HG02970 (cell line): ENCODE data around the gene FER.
"Not testable (repeated sequence)": the region's sequence is repeated elsewhere in the genome, so short reads cannot be mapped to it uniquely, and the experiment has no call there.

Experiments used
- ATAC-seq: cut with Tn5 transposase; IDR thresholded peaks from one replicate; pipeline ENCODE4 v1.9.1; 2021; ENCODE audit warnings: mild to moderate bottlenecking, moderate library complexity, moderate number of reproducible peaks; ENCODE audit not compliant: unreplicated experiment, low FRiP score

Gene FER

DNA sequence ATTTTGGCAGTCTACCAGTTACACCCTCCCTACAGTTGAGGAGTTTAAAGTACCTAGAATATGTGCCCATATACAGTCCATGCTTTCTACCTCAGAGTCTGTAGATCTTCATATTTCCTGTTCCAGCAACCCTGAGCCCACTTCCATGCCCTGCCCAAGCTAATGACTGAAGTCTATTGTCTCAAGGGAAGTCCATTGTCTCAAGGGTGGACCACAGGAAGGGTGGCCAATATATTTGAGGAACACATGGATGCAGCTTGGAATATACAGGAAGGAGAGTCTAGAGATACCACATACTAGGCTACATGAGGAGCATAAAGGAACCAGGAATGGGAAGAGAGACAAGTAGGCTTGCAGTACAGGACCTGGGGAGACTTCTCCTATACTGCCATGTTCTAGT is 274.4 kb downstream of the FER start:
- no peak for ATAC-seq

DNA sequence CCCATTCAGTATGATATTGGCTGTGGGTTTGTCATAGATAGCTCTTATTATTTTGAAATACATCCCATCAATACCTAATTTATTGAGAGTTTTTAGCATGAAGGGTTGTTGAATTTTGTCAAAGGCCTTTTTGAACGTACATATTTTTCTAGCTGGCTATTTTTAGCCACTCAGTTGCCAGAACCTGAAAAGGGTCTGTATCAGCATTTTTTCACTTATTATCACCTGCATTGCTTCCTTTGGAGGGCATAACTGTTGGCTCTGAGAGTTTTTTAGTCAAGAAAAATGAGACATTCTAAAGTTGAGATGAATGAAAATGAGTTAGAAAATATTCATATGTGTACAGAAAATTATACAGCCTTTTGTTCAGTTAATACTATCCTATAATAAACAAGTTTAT is 278.0 kb downstream of the FER start:
- ATAC-seq: not testable (repeated sequence)

GRCh38 chr5:109027983-109028607 is 280.4 kb downstream of the FER start:
- ATAC-seq: no peak

GRCh38 chr5:109028608-109029299 is 281.1 kb downstream of the FER start:
- no peak for ATAC-seq

GRCh38 chr5:109029847-109030246 is 282.1 kb downstream of the FER start:
- ATAC-seq: no peak

DNA sequence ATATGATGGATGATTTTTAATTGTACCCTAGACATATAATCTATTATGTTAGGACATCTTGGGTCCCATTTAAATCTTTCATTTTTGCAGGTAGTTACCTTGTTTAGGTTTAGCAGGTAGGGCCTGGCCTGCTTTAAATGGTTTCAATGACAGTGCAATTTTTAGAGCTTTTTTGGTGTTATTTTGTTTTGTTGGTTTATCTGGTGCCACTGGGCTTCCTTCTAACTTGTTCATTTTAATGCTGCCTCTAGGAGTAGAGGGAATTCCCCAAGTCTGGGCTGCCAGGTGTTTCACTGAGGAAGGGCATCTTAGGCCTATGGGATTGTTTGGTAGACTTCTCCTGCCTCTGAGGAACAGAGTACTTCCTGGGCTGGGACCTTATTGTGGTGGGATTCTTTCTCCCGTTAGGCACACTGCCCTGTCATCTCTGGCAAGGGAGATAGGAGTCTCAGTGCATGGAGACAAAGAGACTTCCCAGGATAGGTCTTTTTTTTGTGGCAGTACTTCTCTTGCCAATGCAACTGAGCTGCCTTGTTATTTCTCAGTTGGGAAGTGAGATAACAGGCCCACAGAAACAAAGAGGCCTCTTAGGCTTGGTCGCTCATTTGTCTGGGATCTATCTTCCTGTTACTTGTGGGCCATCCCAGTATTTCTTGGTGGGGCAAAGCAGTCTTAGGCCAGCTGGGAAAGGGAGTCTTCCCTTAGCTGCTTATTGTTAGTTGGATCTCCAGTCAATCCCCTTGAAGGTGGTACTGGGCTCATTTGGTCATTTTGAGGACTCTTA is 282.9 kb downstream of the FER start:
- no peak for ATAC-seq

- ATAC-seq: no peak
Measured at GRCh38 chr5:109034306-109034705, 286.6 kb downstream of the FER start.

DNA sequence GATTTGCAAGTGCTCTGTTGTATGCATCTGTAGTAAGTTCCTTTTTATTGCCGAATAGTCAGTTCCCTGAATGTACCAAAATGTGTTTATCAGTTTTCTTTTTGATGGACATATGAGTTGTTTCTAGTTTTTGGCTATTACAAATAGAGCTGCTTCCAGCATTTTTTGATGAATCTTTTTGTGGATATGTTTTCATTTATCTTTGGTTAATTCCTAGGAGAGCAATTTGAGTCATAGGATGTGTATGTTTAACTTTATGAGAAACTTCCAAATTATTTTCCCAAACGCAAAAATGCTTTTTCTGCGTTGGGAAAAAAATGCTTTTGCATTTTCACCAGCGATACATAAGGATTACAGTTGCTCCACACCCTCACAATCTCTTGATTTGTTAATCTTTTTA is 287.7 kb downstream of the FER start:
- no peak for ATAC-seq

- no peak for ATAC-seq
Measured at GRCh38 chr5:109038209-109038840, 290.6 kb downstream of the FER start.

GRCh38 chr5:109041317-109041716 is 293.6 kb downstream of the FER start:
- no peak for ATAC-seq

- no peak for ATAC-seq
Measured at GRCh38 chr5:109045710-109046109, 298.0 kb downstream of the FER start.

DNA sequence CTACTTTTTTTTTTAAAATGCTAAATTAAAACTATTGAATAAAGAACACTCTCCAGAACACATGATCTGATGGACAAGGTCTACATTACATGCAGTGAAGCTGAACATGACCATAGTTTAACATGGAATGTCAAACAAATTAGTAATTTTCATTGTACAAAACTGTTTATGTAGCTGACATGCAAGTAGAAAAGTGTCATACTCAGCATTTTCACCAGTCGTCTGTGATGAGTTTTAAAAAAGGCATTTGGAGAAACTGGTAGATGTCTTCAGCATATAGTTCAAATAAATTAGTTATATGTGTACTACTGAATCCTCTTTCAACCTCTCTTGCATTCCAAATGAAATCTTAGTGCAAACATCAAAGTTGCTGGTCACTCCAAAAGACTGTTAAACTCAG is 301.9 kb downstream of the FER start:
- ATAC-seq: no peak

DNA sequence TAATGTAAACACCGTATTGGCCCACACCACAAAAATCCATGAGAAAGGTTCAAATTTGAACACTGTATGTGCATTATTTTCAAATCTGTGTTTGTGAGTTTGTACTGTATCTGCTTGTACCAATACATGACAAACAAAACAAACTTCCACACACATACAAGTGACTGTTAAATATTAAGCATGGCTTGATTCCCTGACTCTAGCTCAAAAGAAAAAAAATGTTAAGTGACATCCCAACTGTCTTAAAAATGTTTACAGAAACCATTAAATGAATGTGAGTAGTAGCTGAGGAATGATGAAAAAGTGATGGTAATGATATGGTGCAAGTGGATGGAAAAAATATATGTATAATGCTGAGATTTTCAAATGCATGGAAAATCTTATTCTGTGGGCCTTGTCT is 302.6 kb downstream of the FER start:
- not testable (repeated sequence) for ATAC-seq

GRCh38 chr5:109052216-109052615 is 304.5 kb downstream of the FER start:
- ATAC-seq: not testable (repeated sequence)

- no peak for ATAC-seq
Measured at GRCh38 chr5:109053995-109054417, 306.3 kb downstream of the FER start.

- ATAC-seq: no peak
Measured at GRCh38 chr5:109060378-109061025, 312.8 kb downstream of the FER start.

DNA sequence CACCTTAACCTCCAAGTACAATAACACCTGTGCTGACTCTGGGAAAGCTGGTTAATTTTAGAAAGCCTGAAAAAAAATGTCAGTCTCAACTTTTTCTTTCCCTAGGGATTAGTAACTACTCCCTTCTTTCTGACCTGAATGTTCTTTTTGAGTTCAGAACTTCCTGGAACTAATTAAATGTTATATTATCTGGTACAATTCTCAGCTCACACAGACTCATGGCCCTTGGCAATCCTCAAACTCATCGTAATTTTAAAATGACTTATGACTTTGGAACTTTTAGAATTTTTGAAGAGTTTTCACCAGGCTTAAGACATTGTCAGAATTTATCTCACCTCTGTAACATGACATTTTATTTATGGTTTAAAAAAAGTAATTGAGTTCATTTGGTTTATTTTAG is 315.0 kb downstream of the FER start:
- ATAC-seq: no peak

DNA sequence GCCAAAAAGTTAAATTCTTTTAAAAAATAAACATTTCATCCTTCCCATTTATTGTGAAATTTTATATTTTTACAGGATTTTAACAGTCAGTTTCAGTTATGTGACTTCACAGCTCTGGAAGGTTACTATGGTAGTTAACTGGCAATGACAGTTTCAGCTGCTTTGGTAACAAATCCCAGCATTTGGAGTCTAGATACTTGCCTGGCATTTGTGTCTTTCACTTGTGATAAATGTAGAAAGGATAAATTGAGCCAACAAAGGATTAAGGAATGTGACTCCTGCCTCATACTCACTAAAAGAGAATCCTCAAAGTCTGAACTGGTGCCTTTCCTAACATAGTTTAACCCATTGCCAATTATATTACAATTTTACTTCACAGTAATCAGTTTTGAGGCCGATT is 315.5 kb downstream of the FER start:
- no peak for ATAC-seq

DNA sequence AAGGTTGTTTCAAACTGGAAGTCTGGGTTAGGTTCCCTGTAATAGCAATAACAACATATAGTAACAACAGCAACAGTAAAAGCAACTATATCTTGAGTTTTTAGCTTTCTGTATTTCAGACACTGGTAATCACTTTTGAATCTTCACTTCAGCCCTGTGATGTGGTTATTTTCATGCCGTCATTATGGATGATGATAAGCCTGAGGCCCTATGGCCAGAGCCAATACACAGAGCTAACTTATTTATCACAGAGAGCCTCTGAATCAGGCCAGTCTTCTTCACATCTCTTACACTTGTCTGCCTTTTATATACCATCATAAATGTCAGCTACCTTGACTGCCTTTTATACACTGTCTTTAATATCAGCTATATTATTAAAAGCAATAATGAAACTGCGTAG is 329.0 kb downstream of the FER start:
- no peak for ATAC-seq

DNA sequence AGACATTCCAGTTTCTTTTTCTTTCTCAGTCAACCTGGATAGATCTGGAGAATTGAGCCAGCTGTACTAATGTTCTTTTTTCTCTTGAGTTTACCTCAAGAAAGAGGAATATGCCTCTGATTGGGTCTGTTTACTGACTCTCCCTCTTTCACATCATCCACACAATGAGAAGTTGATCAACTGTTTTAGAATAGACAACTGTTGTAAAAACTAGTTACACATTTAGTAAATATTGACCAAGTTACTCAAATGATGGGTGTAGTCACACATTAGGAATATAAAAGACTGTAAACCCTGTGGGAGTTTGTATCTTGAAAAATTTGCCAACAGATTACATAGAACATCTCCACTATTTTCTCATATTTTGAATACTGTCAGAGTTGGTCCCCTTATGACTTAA is 330.8 kb downstream of the FER start:
- no peak for ATAC-seq

DNA sequence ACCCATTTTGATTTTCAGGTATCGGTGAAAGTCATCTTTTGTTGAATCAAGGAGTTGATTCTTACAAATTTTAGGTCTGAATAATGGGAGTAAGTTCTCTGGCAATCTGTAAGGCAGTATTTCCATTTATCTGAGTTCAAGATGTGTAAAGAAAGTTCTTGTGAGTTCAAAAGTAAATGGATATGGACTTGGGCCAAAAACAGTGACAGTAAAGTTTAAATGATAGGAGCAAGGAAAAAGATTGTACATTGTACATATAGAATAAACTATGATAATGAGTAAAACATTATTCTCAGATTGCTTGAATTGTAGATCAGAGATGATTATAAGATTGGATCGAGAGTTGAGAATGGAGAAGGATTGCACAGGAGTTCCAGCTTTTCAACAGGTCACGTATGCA is 332.8 kb downstream of the FER start:
- no peak for ATAC-seq
